ENCODE results near the gene ATOH8.
A peak's percentile ranks its signal among the peaks of the same experiment; 100 is the strongest.

DNA sequence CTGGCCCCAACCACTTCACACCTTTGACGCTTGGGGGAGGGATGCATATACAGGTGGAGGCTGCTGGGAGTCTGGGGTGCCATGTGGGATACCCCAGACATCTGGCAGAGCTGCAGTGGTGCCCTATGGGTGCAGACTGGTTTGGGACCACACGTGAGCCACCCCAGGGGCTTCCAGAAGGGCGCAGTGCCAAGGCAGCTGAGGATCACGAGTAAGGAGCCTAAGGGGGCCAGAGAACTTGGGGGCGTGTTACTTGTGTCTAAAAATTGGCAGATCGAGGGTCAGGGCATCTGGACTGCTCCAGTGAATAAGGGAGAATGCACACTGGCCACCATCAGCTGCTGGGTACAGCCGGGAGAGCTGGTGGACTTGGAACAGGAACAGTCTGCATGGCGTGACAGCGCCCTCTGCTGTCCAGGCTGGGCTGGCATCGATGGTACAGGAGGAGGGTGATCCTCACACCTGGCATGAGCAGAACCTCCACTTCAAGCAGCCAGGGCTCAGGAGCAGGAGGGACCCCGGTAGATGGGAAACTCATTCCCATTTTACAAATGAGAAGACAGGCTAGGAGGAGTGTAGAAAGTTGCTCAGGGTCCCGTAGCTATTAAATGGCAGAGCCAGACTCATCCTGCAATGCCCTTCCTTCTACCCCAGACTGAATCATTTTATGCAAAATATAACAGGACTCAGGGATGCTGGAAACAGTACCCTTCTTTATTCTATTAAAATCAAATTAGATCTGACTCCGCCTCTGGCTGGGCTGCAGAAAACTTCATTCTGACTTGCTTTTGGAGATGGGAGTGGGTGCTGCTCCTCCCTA, 60.4 kb downstream of the ATOH8 start:
- TF ChIP-seq, protein P1, sequence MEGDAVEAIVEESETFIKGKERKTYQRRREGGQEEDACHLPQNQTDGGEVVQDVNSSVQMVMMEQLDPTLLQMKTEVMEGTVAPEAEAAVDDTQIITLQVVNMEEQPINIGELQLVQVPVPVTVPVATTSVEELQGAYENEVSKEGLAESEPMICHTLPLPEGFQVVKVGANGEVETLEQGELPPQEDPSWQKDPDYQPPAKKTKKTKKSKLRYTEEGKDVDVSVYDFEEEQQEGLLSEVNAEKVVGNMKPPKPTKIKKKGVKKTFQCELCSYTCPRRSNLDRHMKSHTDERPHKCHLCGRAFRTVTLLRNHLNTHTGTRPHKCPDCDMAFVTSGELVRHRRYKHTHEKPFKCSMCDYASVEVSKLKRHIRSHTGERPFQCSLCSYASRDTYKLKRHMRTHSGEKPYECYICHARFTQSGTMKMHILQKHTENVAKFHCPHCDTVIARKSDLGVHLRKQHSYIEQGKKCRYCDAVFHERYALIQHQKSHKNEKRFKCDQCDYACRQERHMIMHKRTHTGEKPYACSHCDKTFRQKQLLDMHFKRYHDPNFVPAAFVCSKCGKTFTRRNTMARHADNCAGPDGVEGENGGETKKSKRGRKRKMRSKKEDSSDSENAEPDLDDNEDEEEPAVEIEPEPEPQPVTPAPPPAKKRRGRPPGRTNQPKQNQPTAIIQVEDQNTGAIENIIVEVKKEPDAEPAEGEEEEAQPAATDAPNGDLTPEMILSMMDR (IDR thresholded peaks at IDR 0.05): peak; percentile 65 to 97 (median 94)
- TF ChIP-seq POLR2A (IDR thresholded peaks at IDR 0.05): no peak

All from esophagus squamous epithelium (tissue), 4 donors.